T follicular helper cell (primary cell): ENCODE results near the gene TSC22D1.
"Not testable (repeated sequence)": the region's sequence is repeated elsewhere in the genome, so short reads cannot be mapped to it uniquely, and the experiment has no call there.

Experiments used
- DNase-seq: peaks from one replicate; pipeline ENCODE4 v3.0.0-alpha.2; 2020; ENCODE audit warnings: low read depth

Gene TSC22D1

GRCh38 chr13:44573071-44573470 is 3.1 kb downstream of the TSC22D1 start:
- DNase-seq: no peak

DNA sequence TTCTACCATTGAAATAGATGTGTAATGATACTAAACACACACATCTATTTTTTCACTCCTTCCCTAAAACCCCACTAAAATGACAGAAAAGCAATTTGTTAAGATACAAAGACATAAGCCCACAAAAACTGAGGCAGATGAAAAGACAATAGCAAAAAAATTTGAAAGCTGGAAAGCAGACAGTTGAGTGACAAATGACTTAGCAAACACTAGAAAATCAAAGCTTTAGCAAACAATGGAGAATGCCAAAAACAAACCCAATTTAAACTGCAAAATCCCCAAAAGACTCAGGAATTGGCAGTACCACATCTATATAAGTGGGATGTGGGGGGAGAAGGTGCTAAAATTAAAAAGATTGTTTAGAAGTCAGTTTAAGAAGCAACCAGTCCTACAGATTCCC is 9.5 kb downstream of the TSC22D1 start:
- no peak for DNase-seq

GRCh38 chr13:44565881-44566280 is 10.2 kb downstream of the TSC22D1 start:
- no peak for DNase-seq

DNA sequence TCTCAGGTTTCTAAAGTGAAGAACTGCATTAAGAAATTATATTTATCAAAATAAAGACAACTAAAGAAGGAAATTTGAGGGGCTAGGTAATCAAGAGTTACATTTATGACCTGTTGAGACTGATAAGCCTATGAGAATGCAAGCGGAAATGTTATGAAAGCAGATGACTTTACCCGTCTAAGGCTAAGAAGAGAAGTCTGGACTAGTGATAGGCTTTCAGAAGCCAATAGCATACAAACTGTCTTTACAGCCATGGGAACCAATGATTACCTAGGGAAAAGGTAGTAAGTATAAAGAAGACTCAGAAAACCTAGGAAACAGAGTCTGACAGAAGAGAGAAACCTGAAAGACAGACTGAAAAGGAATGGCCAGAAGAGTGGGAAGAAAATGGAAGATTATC is 11.2 kb downstream of the TSC22D1 start:
- DNase-seq: no peak

DNA sequence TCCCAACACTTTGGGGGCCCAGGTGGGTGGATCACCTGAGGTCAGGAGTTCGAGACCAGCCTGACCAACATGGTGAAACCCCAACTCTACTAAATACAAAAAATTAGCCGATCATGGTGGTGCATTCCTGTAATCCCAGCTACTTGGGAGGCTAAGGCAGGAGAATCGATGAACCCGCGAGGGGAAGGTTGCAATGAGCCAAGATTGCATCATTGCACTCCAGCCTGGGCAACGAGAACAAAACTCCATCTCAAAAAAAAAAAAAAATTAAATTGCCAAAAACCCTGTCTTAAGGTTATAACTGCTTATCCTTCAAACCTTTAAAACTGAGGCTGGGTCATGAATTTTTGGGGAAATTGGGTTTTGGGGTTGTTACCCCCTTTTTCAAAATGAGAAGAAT is 13.3 kb downstream of the TSC22D1 start:
- DNase-seq: not testable (repeated sequence)

GRCh38 chr13:44561351-44561750 is 14.8 kb downstream of the TSC22D1 start:
- no peak for DNase-seq

DNA sequence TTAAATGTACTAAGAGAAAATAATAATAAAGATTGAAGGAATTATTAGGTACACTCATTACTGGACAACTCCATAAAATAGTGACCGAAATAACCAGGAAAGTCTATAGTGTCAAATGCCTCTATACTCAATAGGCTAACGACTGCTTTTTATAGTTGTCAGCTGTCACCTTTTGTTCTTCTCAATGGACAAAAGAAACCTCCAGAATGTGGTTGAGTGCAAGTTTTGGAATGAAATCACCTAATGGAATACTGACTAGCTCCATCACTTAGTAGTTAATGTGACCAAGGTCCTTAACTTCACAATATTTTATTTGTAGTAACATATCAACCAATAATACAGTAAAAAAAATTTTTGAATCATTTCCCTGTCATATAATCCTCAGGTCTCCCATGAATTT is 18.1 kb downstream of the TSC22D1 start:
- DNase-seq: no peak

DNA sequence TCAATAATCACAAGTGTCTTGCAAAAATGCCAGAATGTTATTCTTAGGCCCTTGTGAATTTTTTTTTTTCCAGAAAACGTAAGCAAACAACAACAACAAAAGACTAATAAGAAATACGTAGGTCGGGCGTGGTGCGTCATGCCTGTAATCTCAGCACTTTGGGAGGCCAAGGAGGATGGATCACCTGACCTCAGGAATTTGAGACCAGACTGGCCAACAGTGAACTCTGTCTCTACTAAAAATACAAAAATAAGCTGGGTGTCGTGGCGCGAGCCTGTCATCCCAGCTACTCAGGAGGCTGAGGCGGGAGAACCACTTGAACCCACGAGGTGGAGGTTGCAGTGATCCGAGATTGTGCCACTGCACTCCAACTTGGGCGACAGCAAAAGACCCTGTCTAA is 20.9 kb downstream of the TSC22D1 start:
- DNase-seq: no peak

GRCh38 chr13:44549476-44549875 is 26.7 kb downstream of the TSC22D1 start:
- DNase-seq: no peak

GRCh38 chr13:44546164-44546563 is 30.0 kb downstream of the TSC22D1 start:
- no peak for DNase-seq

- no peak for DNase-seq
Measured at GRCh38 chr13:44543369-44543768, 32.8 kb downstream of the TSC22D1 start.

DNA sequence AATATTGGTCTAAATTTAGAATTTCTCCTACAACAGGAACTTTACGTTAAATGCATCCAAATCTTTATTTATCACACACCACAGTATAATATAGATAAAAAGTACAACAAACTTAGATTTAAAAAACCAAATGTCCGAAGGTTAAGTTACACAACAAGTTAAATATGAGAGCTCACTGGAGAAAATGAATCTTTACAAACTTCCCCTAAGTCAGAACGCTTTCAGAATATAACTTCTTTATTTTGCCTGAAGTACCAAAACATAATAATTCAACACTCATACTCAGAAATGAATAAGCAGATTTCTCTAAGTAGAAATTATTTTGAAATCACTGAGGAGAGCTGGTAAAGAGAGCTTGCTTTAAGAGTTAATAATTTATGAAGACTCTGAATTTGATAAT is 33.8 kb downstream of the TSC22D1 start:
- DNase-seq: no peak

DNA sequence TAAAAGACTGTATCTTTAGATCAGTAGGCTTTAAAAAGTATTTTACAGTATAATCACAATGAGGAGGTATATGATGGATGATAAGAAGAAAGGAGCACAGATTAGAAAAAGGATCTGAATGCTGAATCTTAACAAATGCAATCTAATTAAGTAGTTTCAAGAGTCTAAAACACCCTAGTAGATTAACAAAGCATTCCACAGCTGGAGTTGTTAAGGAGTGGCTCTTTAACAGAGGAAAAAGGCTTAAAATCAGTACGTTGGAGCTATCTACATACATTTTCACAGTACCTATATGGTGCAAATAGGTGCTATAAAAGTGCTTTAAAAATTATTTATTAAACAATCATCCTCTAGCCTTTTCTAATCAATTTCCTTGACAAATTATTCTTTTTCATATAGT is 34.5 kb downstream of the TSC22D1 start:
- DNase-seq: no peak

GRCh38 chr13:44540761-44541434 is 35.2 kb downstream of the TSC22D1 start:
- no peak for DNase-seq

DNA sequence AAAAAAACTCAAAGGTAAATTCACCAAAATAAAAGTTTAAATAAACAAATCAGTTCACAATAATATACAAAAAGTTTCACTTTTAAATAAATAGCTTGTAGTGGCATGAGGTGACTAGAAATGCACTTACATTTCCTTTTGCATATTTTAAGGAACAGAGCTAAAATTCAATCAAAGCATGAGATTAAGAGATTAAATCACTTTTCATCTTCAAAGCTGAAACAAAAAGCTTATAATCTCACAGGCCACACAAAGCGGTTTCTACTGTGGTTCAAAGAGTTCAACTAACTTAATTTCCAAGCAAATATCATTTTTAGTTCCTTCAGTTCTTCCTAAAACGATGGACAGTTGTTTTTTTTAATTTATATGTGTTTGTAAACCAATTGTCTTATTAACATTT is 38.9 kb downstream of the TSC22D1 start:
- no peak for DNase-seq

DNA sequence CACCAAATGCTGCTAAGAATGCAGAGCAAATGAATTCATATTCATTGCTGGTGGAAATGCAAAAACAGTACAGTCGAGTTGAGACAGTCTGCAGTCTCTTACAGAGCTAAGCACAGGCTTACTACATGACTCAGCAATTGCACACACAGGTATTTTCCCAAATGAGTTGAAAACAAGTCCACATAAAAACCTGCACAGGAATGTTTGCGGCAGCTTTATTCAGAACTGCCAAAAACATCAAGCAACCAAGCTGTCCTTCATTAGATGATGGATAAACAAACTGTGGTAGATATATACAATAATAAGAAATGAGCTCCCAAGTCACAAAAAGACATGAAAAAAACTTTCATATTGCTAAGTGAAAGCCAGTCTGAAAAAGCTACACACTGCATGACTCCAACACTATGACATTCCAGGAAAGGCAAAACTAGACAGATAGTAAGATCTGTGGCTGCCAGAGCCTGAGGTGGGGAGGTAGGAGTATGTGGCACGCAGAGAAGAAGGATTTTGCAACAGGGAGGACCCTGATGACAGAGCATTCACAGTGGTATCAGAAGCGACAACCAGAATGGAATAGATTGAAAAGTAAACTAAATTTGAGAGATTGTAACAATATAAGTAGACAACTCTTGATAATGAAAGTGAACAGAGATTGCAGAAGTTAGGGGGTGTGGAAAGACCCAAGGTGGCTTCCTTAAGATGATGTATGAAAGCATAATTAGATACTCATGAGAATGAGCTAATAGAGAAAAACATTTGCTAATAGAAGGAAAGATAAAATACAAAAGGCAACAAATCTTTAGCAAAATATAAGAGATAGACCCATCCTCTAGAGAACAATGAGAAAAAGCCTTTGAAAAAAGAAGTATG is 52.7 kb downstream of the TSC22D1 start:
- no peak for DNase-seq

- no peak for DNase-seq
Measured at GRCh38 chr13:44519642-44520041, 56.5 kb downstream of the TSC22D1 start.

DNA sequence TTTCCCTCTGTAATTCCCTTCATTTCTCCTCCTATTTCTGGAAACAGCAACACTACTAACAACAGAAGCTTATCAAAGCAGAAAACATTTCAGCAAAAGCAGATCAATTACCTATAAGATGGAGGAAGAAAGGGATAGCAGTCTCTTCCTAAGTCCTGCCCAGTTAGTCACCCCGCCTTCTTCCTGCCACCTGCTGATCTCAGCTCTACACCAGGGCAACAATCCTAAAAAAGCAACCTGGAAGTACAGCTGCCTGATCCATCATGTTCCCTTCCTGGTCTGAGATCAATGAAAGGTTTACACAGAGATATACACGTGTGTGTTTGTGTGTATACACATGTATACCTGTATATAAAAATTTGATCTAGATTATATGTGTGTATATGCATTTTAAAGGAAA is 59.4 kb downstream of the TSC22D1 start:
- no peak for DNase-seq

GRCh38 chr13:44514278-44514677 is 61.9 kb downstream of the TSC22D1 start:
- DNase-seq: no peak

GRCh38 chr13:44509853-44510252 is 66.3 kb downstream of the TSC22D1 start:
- DNase-seq: not testable (repeated sequence)

DNA sequence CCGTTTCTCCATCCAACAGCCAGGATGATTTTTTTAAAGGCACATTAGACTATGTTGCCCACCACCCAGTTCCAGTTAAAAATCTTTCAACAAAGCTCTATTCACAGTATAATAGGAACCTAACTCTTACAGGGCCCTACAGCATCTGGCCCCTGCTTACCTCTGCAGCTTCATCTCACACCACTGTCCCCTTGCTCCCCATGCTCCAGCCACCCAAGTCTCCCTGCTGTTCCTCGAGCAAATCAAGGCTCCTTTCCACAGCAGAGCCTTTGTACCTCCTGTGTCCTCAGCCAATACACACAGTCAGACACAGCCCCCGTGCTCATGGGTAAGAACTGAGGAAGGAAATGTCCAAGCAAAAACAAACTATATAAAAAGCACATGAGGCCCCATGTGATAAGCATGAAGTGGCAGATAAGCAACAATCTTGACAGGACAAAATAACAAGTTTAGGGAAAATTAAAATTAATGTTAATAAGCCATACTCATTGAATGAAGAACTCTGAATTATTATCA is 67.5 kb downstream of the TSC22D1 start:
- no peak for DNase-seq

GRCh38 chr13:44507639-44508038 is 68.5 kb downstream of the TSC22D1 start:
- no peak for DNase-seq

- DNase-seq: no peak
Measured at GRCh38 chr13:44506719-44507118, 69.4 kb downstream of the TSC22D1 start.
